Mucosa of descending colon (tissue), 3 donors: Measurements from ENCODE around the gene TMEM109. TPM values are rescaled to one million over a fixed set of nuclear protein-coding genes. Genes with fewer than 3 reads are reported as not detected.

Experiments used
- ATAC-seq: fragments of 200-7000 bp; cut with Tn5 transposase; one replicate; pipeline ENCODE4 v1.9.1; 2020; ENCODE audit warnings: mild to moderate bottlenecking, moderate library complexity
- DNase-seq, 3 donors: peaks; one replicate each; pipeline ENCODE4 v3.0.0-alpha.2; 2020
- H3K36me3 ChIP-seq: fragments of 200-600 bp; one replicate; pipeline ENCODE4 v1.8.0; 2021; ENCODE audit warnings: low read depth, mild to moderate bottlenecking
- H3K4me1 ChIP-seq: fragments of 200-600 bp; one replicate; pipeline ENCODE4 v1.8.0; 2021; ENCODE audit warnings: low read depth, mild to moderate bottlenecking
- H3K4me3 ChIP-seq: fragments of 200-600 bp; one replicate; pipeline ENCODE4 v1.8.0; 2021; ENCODE audit warnings: mild to moderate bottlenecking
- H3K9me3 ChIP-seq: fragments of 200-600 bp; one replicate; pipeline ENCODE4 v1.8.0; 2021; ENCODE audit warnings: mild to moderate bottlenecking
- intact Hi-C, 2 donors: fragments of 100-400 bp; cut with DNase I in 1 of 2; cut with micrococcal nuclease in 1 of 2; formaldehyde crosslinking; loops; one replicate each; pipeline versions ENCODE4 v1.11.0 to v1.11.1; 2022; cut with DNase I, micrococcal nuclease
- total RNA-seq, 3 donors: library from RNA; stranded (reverse); fragmentation: NEBNext Ultra II Directional in 2 of 3; extraction: Animal tissue kit (Norgen Biotek cat#: 25700) in 2 of 3; gene quantifications; one replicate each; pipeline versions ENCODE4 v1.2.1 to v1.2.4, GENCODE V29; 2021 to 2023
- TF ChIP-seq, protein P1 (sequence below): fragments of 200-600 bp; IDR thresholded peaks from one replicate; pipeline ENCODE4 v1.8.0; 2022; ENCODE audit warnings: antibody characterized with exemption, mild to moderate bottlenecking
- donor health status: DM: no; HTN: no; CAD: no; lungs with moderate emphysema.
- donor health status: DM: no; HTN: no; CAD: no.
- donor health status: DM: no; HTN: yes; CAD: no.

TMEM109 gene
- total RNA-seq, 3 donors from 2014 or later: 35.8 to 95.2 (median 46.6) TPM

DNA sequence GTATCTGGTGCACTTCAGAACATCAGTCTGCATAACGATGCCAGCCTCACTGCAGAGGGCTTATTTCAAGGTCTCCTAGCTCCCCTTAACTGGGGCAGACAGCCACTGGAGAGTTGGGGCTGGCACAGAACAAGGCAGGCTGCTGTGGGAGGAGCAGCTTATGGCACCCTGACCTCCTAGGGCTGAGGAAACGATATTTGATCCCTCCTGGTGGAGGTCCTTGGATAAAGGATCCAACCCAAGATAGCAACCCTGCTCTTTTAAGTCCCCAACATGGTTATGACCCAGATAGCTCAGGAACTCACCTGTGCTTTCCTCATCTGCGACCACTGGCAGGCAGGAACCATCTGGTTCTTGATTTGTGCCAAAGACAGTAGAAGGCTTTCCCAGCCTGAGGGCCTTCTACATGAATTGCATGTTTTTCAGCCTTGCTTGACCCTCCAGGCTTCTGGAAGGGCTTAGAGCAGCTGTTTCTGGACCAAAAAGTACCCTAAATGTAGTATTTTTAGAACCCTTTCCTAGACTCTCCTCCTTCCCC, 2.8 kb downstream of the TMEM109 start:
- peaks cover 3% of the 10 kb centered on the region for H3K36me3 ChIP-seq
- TF ChIP-seq, protein P1, sequence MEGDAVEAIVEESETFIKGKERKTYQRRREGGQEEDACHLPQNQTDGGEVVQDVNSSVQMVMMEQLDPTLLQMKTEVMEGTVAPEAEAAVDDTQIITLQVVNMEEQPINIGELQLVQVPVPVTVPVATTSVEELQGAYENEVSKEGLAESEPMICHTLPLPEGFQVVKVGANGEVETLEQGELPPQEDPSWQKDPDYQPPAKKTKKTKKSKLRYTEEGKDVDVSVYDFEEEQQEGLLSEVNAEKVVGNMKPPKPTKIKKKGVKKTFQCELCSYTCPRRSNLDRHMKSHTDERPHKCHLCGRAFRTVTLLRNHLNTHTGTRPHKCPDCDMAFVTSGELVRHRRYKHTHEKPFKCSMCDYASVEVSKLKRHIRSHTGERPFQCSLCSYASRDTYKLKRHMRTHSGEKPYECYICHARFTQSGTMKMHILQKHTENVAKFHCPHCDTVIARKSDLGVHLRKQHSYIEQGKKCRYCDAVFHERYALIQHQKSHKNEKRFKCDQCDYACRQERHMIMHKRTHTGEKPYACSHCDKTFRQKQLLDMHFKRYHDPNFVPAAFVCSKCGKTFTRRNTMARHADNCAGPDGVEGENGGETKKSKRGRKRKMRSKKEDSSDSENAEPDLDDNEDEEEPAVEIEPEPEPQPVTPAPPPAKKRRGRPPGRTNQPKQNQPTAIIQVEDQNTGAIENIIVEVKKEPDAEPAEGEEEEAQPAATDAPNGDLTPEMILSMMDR: no peak
- H3K9me3 ChIP-seq: no peaks in the 10 kb centered on the region
- intact Hi-C loops: no loop called here
- H3K4me1 ChIP-seq: peaks cover 14% of the 10 kb centered on the region
- no peak for DNase-seq
- no peak for ATAC-seq
- no peak overlapping the region for H3K4me3 ChIP-seq

- H3K9me3 ChIP-seq: no peaks in the 10 kb centered on the region
- intact Hi-C loops: no loop called here
- no peak for ATAC-seq
- TF ChIP-seq, protein P1: no peak
- H3K4me3 ChIP-seq: no peak overlapping the region
- no peak for DNase-seq
- peaks cover 14% of the 10 kb centered on the region for H3K4me1 ChIP-seq
- H3K36me3 ChIP-seq: peaks cover 3% of the 10 kb centered on the region
Measured at GRCh38 chr11:60917267-60917666, 3.3 kb downstream of the TMEM109 start.

DNA sequence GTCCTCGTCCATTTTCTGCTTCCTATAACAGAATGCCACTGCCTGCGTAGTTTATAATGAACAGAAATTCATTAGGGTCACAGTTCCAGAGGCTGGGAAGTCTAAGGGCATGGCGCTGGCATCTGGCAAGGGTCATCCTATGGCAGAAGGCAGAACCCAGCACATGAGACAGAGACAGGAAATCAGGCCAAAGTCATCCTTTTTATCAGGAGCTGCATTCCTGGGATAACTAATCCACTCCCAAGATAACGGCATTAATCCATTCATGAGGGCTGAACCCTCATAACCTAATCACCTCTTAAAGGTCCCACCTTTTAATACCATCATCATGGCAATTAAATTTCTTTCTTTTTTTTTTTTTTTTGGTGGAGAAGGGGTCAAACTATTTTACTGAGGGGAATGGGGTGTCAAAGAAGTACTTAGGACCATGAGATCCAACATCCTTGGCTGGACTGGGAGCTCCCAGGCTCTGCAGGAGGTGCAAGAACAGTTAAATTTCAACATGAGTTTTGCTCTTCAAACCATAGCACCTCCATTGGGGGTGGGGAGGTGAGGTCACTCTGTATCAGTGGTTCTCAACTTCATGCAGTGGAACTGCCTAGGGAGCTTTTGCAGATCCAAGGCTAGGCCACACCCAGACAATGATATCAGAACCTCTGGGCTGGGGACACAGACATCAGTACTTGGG, 4.4 kb downstream of the TMEM109 start:
- H3K4me3 ChIP-seq: no peak overlapping the region
- DNase-seq (no peak), ATAC-seq (no peak)
- H3K4me1 ChIP-seq: peaks cover 13% of the 10 kb centered on the region
- TF ChIP-seq, protein P1: no peak
- no peaks in the 10 kb centered on the region for H3K9me3 ChIP-seq
- intact Hi-C loops: no loop called here
- peaks cover 3% of the 10 kb centered on the region for H3K36me3 ChIP-seq

GRCh38 chr11:60918939-60919265, 4.9 kb downstream of the TMEM109 start:
- no peak for DNase-seq
- Histone ChIP-seq H3K4me1 (peaks cover 14% of the 10 kb centered on the region), H3K36me3 (peaks cover 3% of the 10 kb centered on the region), H3K4me3 (no peak overlapping the region), H3K9me3 (no peaks in the 10 kb centered on the region)
- ATAC-seq: no peak
- intact Hi-C loops: no loop called here
- TF ChIP-seq, protein P1: no peak

- H3K4me1 ChIP-seq: peaks cover 18% of the 10 kb centered on the region
- intact Hi-C loops: no loop called here
- TF ChIP-seq, protein P1: no peak
- no peak overlapping the region for H3K4me3 ChIP-seq
- peaks cover 3% of the 10 kb centered on the region for H3K36me3 ChIP-seq
- H3K9me3 ChIP-seq: no peaks in the 10 kb centered on the region
- ATAC-seq (no peak), DNase-seq (no peak)
Measured at GRCh38 chr11:60919320-60919719, 5.4 kb downstream of the TMEM109 start.
